KMS-11 (cell line): ENCODE results near the gene PATJ.

ENCODE experiments used
- H2AFZ ChIP-seq: fragments of 200-600 bp; sonication (generic); 2 replicates; pipeline ENCODE4 v1.6.1; 2016; ENCODE audit warnings: antibody characterized with exemption, mixed run types, low read depth
- H3K27ac ChIP-seq: fragments of 200-600 bp; sonication (generic); 2 replicates; pipeline ENCODE4 v1.6.1; 2016; ENCODE audit warnings: mild to moderate bottlenecking, mixed run types
- H3K27me3 ChIP-seq: fragments of 200-600 bp; sonication (generic); 2 replicates; pipeline ENCODE4 v1.6.1; 2017; ENCODE audit warnings: mild to moderate bottlenecking, low read depth, mixed run types, moderate library complexity; ENCODE audit not compliant: insufficient read depth
- H3K36me3 ChIP-seq: fragments of 200-600 bp; sonication (generic); 2 replicates; pipeline ENCODE4 v1.6.1; 2017; ENCODE audit warnings: mild to moderate bottlenecking, mixed run types; ENCODE audit not compliant: insufficient read depth
- H3K4me1 ChIP-seq: fragments of 200-600 bp; sonication (generic); 2 replicates; pipeline ENCODE4 v1.6.1; 2016; ENCODE audit warnings: mild to moderate bottlenecking, low read depth, mixed run types; ENCODE audit not compliant: poor library complexity, severe bottlenecking
- H3K4me2 ChIP-seq: fragments of 200-600 bp; sonication (generic); 2 replicates; pipeline ENCODE4 v1.7.0; 2016; ENCODE audit warnings: mild to moderate bottlenecking, mixed run types
- H3K4me3 ChIP-seq: fragments of 200-600 bp; sonication (generic); IDR thresholded peaks from 2 replicates; pipeline ENCODE4 v1.6.1; 2017; ENCODE audit warnings: low read depth, low read length, mixed read lengths; ENCODE audit not compliant: insufficient read depth
- H3K79me2 ChIP-seq: fragments of 200-600 bp; sonication (generic); 2 replicates; pipeline ENCODE4 v1.6.1; 2016; ENCODE audit warnings: low read depth, mixed run types; ENCODE audit not compliant: insufficient read depth
- H3K9ac ChIP-seq: fragments of 200-600 bp; sonication (generic); 2 replicates; pipeline ENCODE4 v1.6.1; 2016; ENCODE audit warnings: mild to moderate bottlenecking, mixed run types
- H4K20me1 ChIP-seq: fragments of 200-600 bp; sonication (generic); 2 replicates; pipeline ENCODE4 v1.6.1; 2016; ENCODE audit warnings: mild to moderate bottlenecking, mixed run types; ENCODE audit not compliant: insufficient read depth
- CTCF ChIP-seq: fragments of 200-600 bp; sonication (generic); conservative IDR thresholded peaks from 2 replicates; pipeline ENCODE4 v1.6.1; 2017; ENCODE audit warnings: low read depth, mild to moderate bottlenecking, antibody characterized with exemption, low read length, moderate library complexity, mixed read lengths

PATJ gene

DNA sequence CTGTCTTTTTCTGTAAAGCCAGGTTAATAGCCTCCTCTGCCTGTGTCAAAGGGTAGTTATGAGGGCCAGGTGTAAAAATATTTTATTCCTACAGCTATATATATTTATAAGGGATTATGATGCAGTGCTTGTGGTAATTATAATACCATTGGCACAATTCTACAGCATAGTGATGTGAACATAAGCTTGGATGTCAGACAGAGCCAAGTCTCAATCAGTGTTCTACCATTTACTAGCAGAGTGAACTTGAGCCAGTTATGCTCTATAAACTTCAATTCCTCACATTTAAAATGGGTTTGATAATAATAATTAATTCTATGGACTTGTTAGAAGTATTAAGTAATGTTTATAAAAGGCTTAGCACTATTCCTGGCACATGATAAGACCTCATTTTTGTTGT is 300.9 kb downstream of the PATJ start:
- H3K79me2 ChIP-seq = no peaks in the 10 kb centered on the region
- H3K4me3 ChIP-seq = no peak overlapping the region
- H4K20me1 ChIP-seq = no peaks in the 10 kb centered on the region
- H3K36me3 ChIP-seq = no peaks in the 10 kb centered on the region
- H2AFZ ChIP-seq = no peak overlapping the region
- H3K27ac ChIP-seq = no peak overlapping the region
- H3K4me1 ChIP-seq = no peaks in the 10 kb centered on the region
- no peak overlapping the region for H3K9ac ChIP-seq
- TF ChIP-seq CTCF = no peak
- H3K27me3 ChIP-seq = no peaks in the 10 kb centered on the region
- H3K4me2 ChIP-seq = no peak overlapping the region

DNA sequence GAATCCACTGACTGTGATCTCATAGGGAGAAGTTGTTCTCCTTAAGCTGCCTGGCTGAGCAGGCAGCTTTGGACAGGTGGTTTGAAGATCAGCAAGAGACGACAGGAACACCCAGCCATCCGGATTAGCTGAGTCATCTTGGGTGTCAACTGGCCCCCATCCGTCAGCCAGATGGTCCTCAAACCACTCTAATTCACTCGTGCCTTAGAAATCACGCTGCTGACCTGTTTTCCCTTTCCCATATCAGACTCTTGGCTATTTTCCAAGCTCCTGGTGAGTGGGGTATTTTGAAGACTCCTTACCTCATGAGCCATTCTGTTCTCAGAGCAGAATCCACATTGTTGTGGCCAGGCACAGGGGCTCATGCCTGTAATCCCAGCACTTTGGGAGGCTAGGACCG is 303.3 kb downstream of the PATJ start:
- Histone ChIP-seq H3K4me1 (no peaks in the 10 kb centered on the region), H2AFZ (no peak overlapping the region), H3K27me3 (no peaks in the 10 kb centered on the region), H3K4me2 (no peak overlapping the region), H4K20me1 (no peaks in the 10 kb centered on the region), H3K79me2 (no peaks in the 10 kb centered on the region), H3K27ac (no peak overlapping the region), H3K36me3 (no peaks in the 10 kb centered on the region), H3K9ac (no peak overlapping the region), H3K4me3 (no peak overlapping the region)
- no peak for TF ChIP-seq CTCF

- no peaks in the 10 kb centered on the region for H3K36me3 ChIP-seq
- no peak overlapping the region for H3K4me3 ChIP-seq
- H3K9ac ChIP-seq = no peak overlapping the region
- TF ChIP-seq CTCF = no peak
- no peaks in the 10 kb centered on the region for H4K20me1 ChIP-seq
- H3K4me1 ChIP-seq = no peaks in the 10 kb centered on the region
- H3K27me3 ChIP-seq = no peaks in the 10 kb centered on the region
- no peak overlapping the region for H2AFZ ChIP-seq
- no peak overlapping the region for H3K27ac ChIP-seq
- no peaks in the 10 kb centered on the region for H3K79me2 ChIP-seq
- no peak overlapping the region for H3K4me2 ChIP-seq
Measured at GRCh38 chr1:62046927-62047326, 304.6 kb downstream of the PATJ start.

GRCh38 chr1:62050165-62050564 is 307.9 kb downstream of the PATJ start:
- Histone ChIP-seq H3K9ac (no peak overlapping the region), H3K79me2 (no peaks in the 10 kb centered on the region), H4K20me1 (no peaks in the 10 kb centered on the region), H3K4me2 (no peak overlapping the region), H3K27me3 (no peaks in the 10 kb centered on the region), H3K4me3 (no peak overlapping the region), H2AFZ (no peak overlapping the region), H3K4me1 (no peaks in the 10 kb centered on the region), H3K36me3 (no peaks in the 10 kb centered on the region), H3K27ac (no peak overlapping the region)
- no peak for TF ChIP-seq CTCF

GRCh38 chr1:62052946-62053345 is 310.7 kb downstream of the PATJ start:
- H3K4me2 ChIP-seq = no peak overlapping the region
- H3K9ac ChIP-seq = no peak overlapping the region
- no peaks in the 10 kb centered on the region for H3K79me2 ChIP-seq
- H3K27me3 ChIP-seq = no peaks in the 10 kb centered on the region
- no peak for TF ChIP-seq CTCF
- H3K36me3 ChIP-seq = no peaks in the 10 kb centered on the region
- no peak overlapping the region for H3K27ac ChIP-seq
- H4K20me1 ChIP-seq = no peaks in the 10 kb centered on the region
- peaks cover 14% of the 10 kb centered on the region for H3K4me1 ChIP-seq
- no peak overlapping the region for H3K4me3 ChIP-seq
- no peak overlapping the region for H2AFZ ChIP-seq
